ENCODE measurements around the gene FKBP7. TPM values are rescaled to one million over a fixed set of nuclear protein-coding genes. Genes with fewer than 3 reads are reported as not detected.

FKBP7 gene
- total RNA-seq, 2 donors from 2014 or later: 20.1 to 21.8 TPM

- Histone ChIP-seq H3K27me3 (replicated peaks; ENCODE audit: insufficient read depth) (no peaks in the 10 kb centered on the region), H3K9me3 (no peaks in the 10 kb centered on the region), H3K36me3 (peaks cover 19% of the 10 kb centered on the region), H3K27ac (peak overlapping the region; percentile 99), H3K4me1 (ENCODE audit: control insufficient read depth in 1 of 2, low read depth in 2 of 2) (peaks cover 8 to 37% of the 10 kb centered on the region in 2 donors), H3K4me3 (peak overlapping the region; percentile 93)
- DNase-seq (ENCODE audit: low spot score): no peak
- ATAC-seq (ENCODE audit: insufficient number of reproducible peaks, low FRiP score, low read depth): no peak
- TF ChIP-seq, protein P1, sequence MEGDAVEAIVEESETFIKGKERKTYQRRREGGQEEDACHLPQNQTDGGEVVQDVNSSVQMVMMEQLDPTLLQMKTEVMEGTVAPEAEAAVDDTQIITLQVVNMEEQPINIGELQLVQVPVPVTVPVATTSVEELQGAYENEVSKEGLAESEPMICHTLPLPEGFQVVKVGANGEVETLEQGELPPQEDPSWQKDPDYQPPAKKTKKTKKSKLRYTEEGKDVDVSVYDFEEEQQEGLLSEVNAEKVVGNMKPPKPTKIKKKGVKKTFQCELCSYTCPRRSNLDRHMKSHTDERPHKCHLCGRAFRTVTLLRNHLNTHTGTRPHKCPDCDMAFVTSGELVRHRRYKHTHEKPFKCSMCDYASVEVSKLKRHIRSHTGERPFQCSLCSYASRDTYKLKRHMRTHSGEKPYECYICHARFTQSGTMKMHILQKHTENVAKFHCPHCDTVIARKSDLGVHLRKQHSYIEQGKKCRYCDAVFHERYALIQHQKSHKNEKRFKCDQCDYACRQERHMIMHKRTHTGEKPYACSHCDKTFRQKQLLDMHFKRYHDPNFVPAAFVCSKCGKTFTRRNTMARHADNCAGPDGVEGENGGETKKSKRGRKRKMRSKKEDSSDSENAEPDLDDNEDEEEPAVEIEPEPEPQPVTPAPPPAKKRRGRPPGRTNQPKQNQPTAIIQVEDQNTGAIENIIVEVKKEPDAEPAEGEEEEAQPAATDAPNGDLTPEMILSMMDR (IDR thresholded peaks at IDR 0.05): no peak
Observed at GRCh38 chr2:178449700-178450523, 28.5 kb downstream of the FKBP7 start.

- Histone ChIP-seq H3K27me3 (replicated peaks; ENCODE audit: insufficient read depth) (no peaks in the 10 kb centered on the region), H3K4me3 (peak overlapping the region; percentile 93), H3K4me1 (ENCODE audit: control insufficient read depth in 1 of 2, low read depth in 2 of 2) (peaks cover 8 to 37% of the 10 kb centered on the region in 2 donors), H3K27ac (peak overlapping the region; percentile 99), H3K9me3 (no peaks in the 10 kb centered on the region), H3K36me3 (peaks cover 22% of the 10 kb centered on the region)
- ATAC-seq (ENCODE audit: insufficient number of reproducible peaks, low FRiP score, low read depth) (no peak), DNase-seq (ENCODE audit: low spot score) (no peak)
- TF ChIP-seq, protein P1 (IDR thresholded peaks at IDR 0.05): no peak
Observed at GRCh38 chr2:178448968-178449661, 29.3 kb downstream of the FKBP7 start.

- ATAC-seq (ENCODE audit: insufficient number of reproducible peaks, low FRiP score, low read depth) (no peak), DNase-seq (ENCODE audit: low spot score) (no peak)
- TF ChIP-seq, protein P1 (IDR thresholded peaks at IDR 0.05): no peak
- Histone ChIP-seq H3K27me3 (replicated peaks; ENCODE audit: insufficient read depth) (no peaks in the 10 kb centered on the region), H3K36me3 (peaks cover 23% of the 10 kb centered on the region), H3K4me1 (ENCODE audit: control insufficient read depth in 1 of 2, low read depth in 2 of 2) (peaks cover 4 to 14% of the 10 kb centered on the region in 2 donors), H3K27ac (peak overlapping the region; percentile 1 to 60), H3K9me3 (no peaks in the 10 kb centered on the region), H3K4me3 (no peak overlapping the region)
Observed at GRCh38 chr2:178441426-178441825, 37.0 kb downstream of the FKBP7 start.

DNA sequence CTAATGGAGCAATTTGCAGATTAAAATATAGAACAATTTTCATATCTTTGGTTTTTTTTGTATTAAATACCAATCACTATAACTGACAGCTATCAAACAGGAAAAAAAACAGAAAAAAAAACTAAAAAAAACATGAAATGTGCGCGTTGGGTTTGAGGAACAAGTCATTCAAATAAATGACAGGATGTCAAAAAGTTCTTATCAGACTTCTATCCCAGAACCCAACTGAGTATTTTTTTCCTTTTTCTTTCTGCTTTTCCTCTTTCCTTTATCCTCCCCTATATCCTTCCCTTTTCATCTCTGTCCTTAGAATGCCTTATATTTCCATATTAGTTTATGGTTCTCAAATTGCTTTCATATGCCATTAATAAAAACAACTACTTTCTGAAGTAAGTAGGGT lies 41.7 kb downstream of the FKBP7 start:
- Histone ChIP-seq H3K36me3 (peaks cover 37% of the 10 kb centered on the region), H3K9me3 (no peaks in the 10 kb centered on the region), H3K27ac (no peak overlapping the region), H3K27me3 (replicated peaks; ENCODE audit: insufficient read depth) (no peaks in the 10 kb centered on the region), H3K4me1 (ENCODE audit: control insufficient read depth in 1 of 2, low read depth in 2 of 2) (peaks cover 4 to 10% of the 10 kb centered on the region in 2 donors), H3K4me3 (no peak overlapping the region)
- ATAC-seq (ENCODE audit: insufficient number of reproducible peaks, low FRiP score, low read depth): no peak
- DNase-seq (ENCODE audit: low spot score): no peak
- TF ChIP-seq, protein P1 (IDR thresholded peaks at IDR 0.05): no peak

DNA sequence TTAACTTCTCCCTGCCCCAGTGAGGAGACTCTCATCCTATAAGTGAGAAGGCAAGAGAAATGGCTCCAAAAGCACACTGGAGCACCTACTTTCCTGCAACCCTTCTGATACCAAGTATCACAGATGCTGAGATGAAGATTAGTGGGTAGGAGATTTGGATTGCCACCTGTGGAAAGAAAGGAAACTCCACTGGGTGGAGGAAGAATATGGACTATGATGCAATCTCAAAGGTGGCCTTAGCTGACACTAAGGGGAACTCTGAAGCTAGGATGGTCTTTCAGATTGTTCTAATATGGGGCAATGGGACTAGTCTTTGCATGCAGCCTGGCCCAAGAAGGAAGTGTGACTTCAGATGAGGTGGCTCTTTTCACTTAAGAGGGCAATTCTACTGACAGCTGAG lies 49.1 kb downstream of the FKBP7 start:
- H3K27me3 ChIP-seq (replicated peaks; ENCODE audit: insufficient read depth): no peaks in the 10 kb centered on the region
- no peak overlapping the region for H3K4me3 ChIP-seq
- TF ChIP-seq, protein P1 (IDR thresholded peaks at IDR 0.05): no peak
- DNase-seq (ENCODE audit: low spot score) (no peak), ATAC-seq (ENCODE audit: insufficient number of reproducible peaks, low FRiP score, low read depth) (no peak)
- H3K27ac ChIP-seq: no peak overlapping the region
- peaks cover 32% of the 10 kb centered on the region for H3K36me3 ChIP-seq
- peaks cover 5% of the 10 kb centered on the region for H3K9me3 ChIP-seq
- H3K4me1 ChIP-seq (ENCODE audit: control insufficient read depth in 1 of 2, low read depth in 2 of 2): no peaks in the 10 kb centered on the region
